ENCODE data around the gene KLF12. TPM values are rescaled to one million over a fixed set of nuclear protein-coding genes. Genes with fewer than 3 reads are reported as not detected.

The KLF12 gene
- total RNA-seq, 1 donor from 2014 or later = 33.9 TPM

GRCh38 chr13:74158571-74159352 is 24.6 kb upstream of the KLF12 start:
- Mint-ChIP-seq H3K36me3 (ENCODE audit: low read depth) (no peaks in the 10 kb centered on the region), H3K4me3 (no peak overlapping the region), H3K27ac (no peak overlapping the region), H3K9me3 (no peaks in the 10 kb centered on the region), H3K27me3 (no peaks in the 10 kb centered on the region), H3K4me1 (no peaks in the 10 kb centered on the region)
- ChIA-PET POLR2A (no interaction called here), CTCF (interaction anchor here (0.7 kb wide), 1 partner anchor 96 kb away, joined by 3 read pairs; no protein-coding TSS in a partner anchor)
- TF ChIP-seq CTCF (IDR thresholded peaks at IDR 0.05) = no peak
- DNase-seq (no peak), ATAC-seq (ENCODE audit: low read depth) (no peak)
- intact Hi-C loops (cut with micrococcal nuclease) = no loop called here

GRCh38 chr13:74158028-74158427 is 23.8 kb upstream of the KLF12 start:
- no peak overlapping the region for H3K27ac Mint-ChIP-seq
- ChIA-PET POLR2A (no interaction called here), CTCF (no interaction called here)

GRCh38 chr13:74154981-74155380 is 20.8 kb upstream of the KLF12 start:
- ATAC-seq (ENCODE audit: low read depth) = no peak
- ChIA-PET CTCF (no interaction called here), POLR2A (no interaction called here)
- TF ChIP-seq CTCF (IDR thresholded peaks at IDR 0.05) = no peak
- DNase-seq = no peak
- Mint-ChIP-seq H3K9me3 (no peaks in the 10 kb centered on the region), H3K4me1 (no peaks in the 10 kb centered on the region), H3K27ac (no peak overlapping the region), H3K27me3 (no peaks in the 10 kb centered on the region), H3K36me3 (ENCODE audit: low read depth) (no peaks in the 10 kb centered on the region), H3K4me3 (no peak overlapping the region)
- intact Hi-C loops (cut with micrococcal nuclease) = no loop called here

More at GRCh38 chr13:74158028-74158427, 23.8 kb upstream of the KLF12 start:
- Mint-ChIP-seq H3K4me3 (no peak overlapping the region), H3K9me3 (no peaks in the 10 kb centered on the region), H3K27me3 (no peaks in the 10 kb centered on the region), H3K36me3 (ENCODE audit: low read depth) (no peaks in the 10 kb centered on the region), H3K4me1 (no peaks in the 10 kb centered on the region)
- intact Hi-C loops (cut with micrococcal nuclease) = no loop called here
- TF ChIP-seq CTCF (IDR thresholded peaks at IDR 0.05) = no peak
- DNase-seq = no peak
- no peak for ATAC-seq (ENCODE audit: low read depth)

- no peaks in the 10 kb centered on the region for H3K27me3 Mint-ChIP-seq
- DNase-seq (no peak), ATAC-seq (ENCODE audit: low read depth) (no peak)
- ChIA-PET POLR2A (no interaction called here), CTCF (interaction anchor here (0.7 kb wide), 1 partner anchor 13 kb away, joined by 3 read pairs; no protein-coding TSS in a partner anchor)
- intact Hi-C loops (cut with micrococcal nuclease) = no loop called here
- H3K36me3 Mint-ChIP-seq (ENCODE audit: low read depth) = no peaks in the 10 kb centered on the region
- H3K4me1 Mint-ChIP-seq = no peaks in the 10 kb centered on the region
- H3K4me3 Mint-ChIP-seq = no peak overlapping the region
- TF ChIP-seq CTCF (IDR thresholded peaks at IDR 0.05) = no peak
- H3K9me3 Mint-ChIP-seq = no peaks in the 10 kb centered on the region
- H3K27ac Mint-ChIP-seq = no peak overlapping the region
Measured at GRCh38 chr13:74153316-74153715, 19.1 kb upstream of the KLF12 start.

GRCh38 chr13:74151859-74152258 is 17.7 kb upstream of the KLF12 start:
- Mint-ChIP-seq H3K4me1 (no peaks in the 10 kb centered on the region), H3K4me3 (no peak overlapping the region), H3K27me3 (no peaks in the 10 kb centered on the region), H3K36me3 (ENCODE audit: low read depth) (no peaks in the 10 kb centered on the region), H3K9me3 (no peaks in the 10 kb centered on the region), H3K27ac (no peak overlapping the region)
- no peak for ATAC-seq (ENCODE audit: low read depth)
- DNase-seq = no peak
- ChIA-PET POLR2A (no interaction called here), CTCF (no interaction called here)
- no peak for TF ChIP-seq CTCF (IDR thresholded peaks at IDR 0.05)
- intact Hi-C loops (cut with micrococcal nuclease) = no loop called here

Measured in activated B cell treated with CpG ODN at 0.5 μM for 24 hours (primary cell).